Trophoblast cell (in vitro differentiated cells and primary cell): Measurements from ENCODE around the gene GPR146.
A peak's percentile ranks its signal among the peaks of the same experiment; 100 is the strongest.

Experiments used
- DNase-seq, 2 donors: peaks; one replicate each; pipeline ENCODE4 v3.0.0-alpha.2; 2016
- H2AFZ ChIP-seq: 2 replicates; pipeline ENCODE4 v1.6.1; 2013; ENCODE audit warnings: low read length, moderate library complexity, mild to moderate bottlenecking; ENCODE audit not compliant: insufficient read depth, poor library complexity
- H2AK5ac ChIP-seq: 2 replicates; pipeline ENCODE4 v1.6.1; 2013; ENCODE audit warnings: mild to moderate bottlenecking, low read length
- H2BK120ac ChIP-seq: 2 replicates; pipeline ENCODE4 v1.6.1; 2013; ENCODE audit warnings: low read length, mild to moderate bottlenecking, moderate library complexity; ENCODE audit not compliant: insufficient read depth, poor library complexity
- H2BK12ac ChIP-seq: 2 replicates; pipeline ENCODE4 v1.6.1; 2013; ENCODE audit warnings: mild to moderate bottlenecking, low read length, moderate library complexity
- H2BK5ac ChIP-seq: 2 replicates; pipeline ENCODE4 v1.6.1; 2013; ENCODE audit warnings: low read length, low read depth, moderate library complexity, mild to moderate bottlenecking; ENCODE audit not compliant: poor library complexity
- H3K14ac ChIP-seq: 2 replicates; pipeline ENCODE4 v1.6.1; 2013; ENCODE audit warnings: mild to moderate bottlenecking, low read length
- H3K18ac ChIP-seq: 2 replicates; pipeline ENCODE4 v1.6.1; 2013; ENCODE audit warnings: mild to moderate bottlenecking, low read length
- H3K23ac ChIP-seq: 2 replicates; pipeline ENCODE4 v1.6.1; 2013; ENCODE audit warnings: low read length
- H3K27ac ChIP-seq: 2 replicates; pipeline ENCODE4 v1.5.1; 2013; ENCODE audit warnings: low read depth, mild to moderate bottlenecking, inconsistent platforms, low read length, moderate library complexity
- H3K27me3 ChIP-seq: 2 replicates; pipeline ENCODE4 v1.6.1; 2013; ENCODE audit warnings: inconsistent platforms, mild to moderate bottlenecking, low read length, moderate library complexity; ENCODE audit not compliant: insufficient read depth
- H3K36me3 ChIP-seq, 2 experiments: 1 replicate in 1 of 2; 2 replicates in 1 of 2; pipeline ENCODE4 v1.6.1; 2013; ENCODE audit warnings: low read length in 2 of 2, mild to moderate bottlenecking in 2 of 2, moderate library complexity in 1 of 2; ENCODE audit not compliant: insufficient read depth in 2 of 2, control insufficient read depth in 1 of 2
- H3K4ac ChIP-seq: 2 replicates; pipeline ENCODE4 v1.6.1; 2013; ENCODE audit warnings: low read depth, mild to moderate bottlenecking, low read length, moderate library complexity
- H3K4me1 ChIP-seq, 2 experiments: 1 replicate in 1 of 2; 2 replicates in 1 of 2; pipeline ENCODE4 v1.6.1; 2013; ENCODE audit warnings: low read length in 2 of 2, mild to moderate bottlenecking in 2 of 2, moderate library complexity in 1 of 2; ENCODE audit not compliant: insufficient read depth in 2 of 2, control insufficient read depth in 1 of 2
- H3K4me2 ChIP-seq: 2 replicates; pipeline ENCODE4 v1.6.1; 2013; ENCODE audit warnings: inconsistent platforms, mild to moderate bottlenecking, low read length, moderate library complexity
- H3K4me3 ChIP-seq: 2 replicates; pipeline ENCODE4 v1.5.1; 2013; ENCODE audit warnings: mild to moderate bottlenecking, low read depth, low read length, inconsistent platforms
- H3K79me1 ChIP-seq: one replicate; pipeline ENCODE4 v1.6.1; 2013; ENCODE audit warnings: low read length
- H3K79me2 ChIP-seq: 2 replicates; pipeline ENCODE4 v1.6.1; 2013; ENCODE audit warnings: low read length, mild to moderate bottlenecking; ENCODE audit not compliant: control insufficient read depth, insufficient read depth, poor library complexity
- H3K9ac ChIP-seq: 2 replicates; pipeline ENCODE4 v1.6.1; 2013; ENCODE audit warnings: mild to moderate bottlenecking, low read length
- H3K9me3 ChIP-seq: 2 replicates; pipeline ENCODE4 v1.6.1; 2013; ENCODE audit warnings: low read depth, mild to moderate bottlenecking, control low read depth, inconsistent platforms, low read length; ENCODE audit not compliant: insufficient read depth
- H4K12ac ChIP-seq: 2 replicates; pipeline ENCODE4 v1.6.1; 2013; ENCODE audit warnings: low read depth, mild to moderate bottlenecking, low read length, moderate library complexity
- H4K8ac ChIP-seq: 2 replicates; pipeline ENCODE4 v1.6.1; 2013; ENCODE audit warnings: low read depth, mild to moderate bottlenecking, low read length, moderate library complexity
- H4K91ac ChIP-seq: one replicate; pipeline ENCODE4 v1.6.1; 2013; ENCODE audit warnings: low read depth, mild to moderate bottlenecking, low read length, moderate library complexity
- WGBS: extraction: QIAGEN DNeasy Blood & Tissue Kit; methylation state at CpG from one replicate; pipeline ENCODE4 v1.1.7; 2013; ENCODE audit warnings: missing lambda C conversion rate; ENCODE audit not compliant: insufficient read length, insufficient coverage; ENCODE audit errors: extremely low coverage; 5-methylcytosine and 5-hydroxymethylcytosine counted together

The GPR146 gene

GRCh38 chr7:1099637-1100036 lies 55.3 kb downstream of the GPR146 start:
- no peaks in the 10 kb centered on the region for H3K27me3 ChIP-seq
- no CpG with 5 or more reads among the region's 16 CpGs for WGBS
- no peak overlapping the region for H2BK5ac ChIP-seq
- H3K9ac ChIP-seq = no peak overlapping the region
- H3K4me3 ChIP-seq = no peak overlapping the region
- no peak overlapping the region for H3K27ac ChIP-seq
- peaks cover 3% of the 10 kb centered on the region for H3K79me2 ChIP-seq
- H3K9me3 ChIP-seq = peaks cover 4% of the 10 kb centered on the region
- H2AK5ac ChIP-seq = no peak overlapping the region
- no peak overlapping the region for H4K12ac ChIP-seq
- no peak overlapping the region for H2BK120ac ChIP-seq
- H3K18ac ChIP-seq = no peak overlapping the region
- H2BK12ac ChIP-seq = no peak overlapping the region
- H3K4me2 ChIP-seq = no peak overlapping the region
- no peak overlapping the region for H4K91ac ChIP-seq
- H3K79me1 ChIP-seq = peaks cover 6% of the 10 kb centered on the region
- no peak overlapping the region for H2AFZ ChIP-seq
- no peak overlapping the region for H3K23ac ChIP-seq
- no peak overlapping the region for H3K14ac ChIP-seq
- no peak for DNase-seq
- peaks cover 28 to 31% of the 10 kb centered on the region in 2 experiments for H3K4me1 ChIP-seq
- peaks cover 4 to 13% of the 10 kb centered on the region in 2 experiments for H3K36me3 ChIP-seq
- H3K4ac ChIP-seq = no peak overlapping the region
- no peak overlapping the region for H4K8ac ChIP-seq

- H2AK5ac ChIP-seq = no peak overlapping the region
- peak overlapping the region; percentile 1 for H3K27ac ChIP-seq
- H3K4me2 ChIP-seq = no peak overlapping the region
- peaks cover 3% of the 10 kb centered on the region for H3K79me2 ChIP-seq
- H2AFZ ChIP-seq = no peak overlapping the region
- H3K9ac ChIP-seq = no peak overlapping the region
- H3K4me1 ChIP-seq = peaks cover 28 to 31% of the 10 kb centered on the region in 2 experiments
- no peak overlapping the region for H3K18ac ChIP-seq
- H3K4ac ChIP-seq = no peak overlapping the region
- no peak overlapping the region for H3K23ac ChIP-seq
- H4K8ac ChIP-seq = no peak overlapping the region
- no peak for DNase-seq
- H3K27me3 ChIP-seq = no peaks in the 10 kb centered on the region
- H3K14ac ChIP-seq = no peak overlapping the region
- no peak overlapping the region for H2BK5ac ChIP-seq
- H3K79me1 ChIP-seq = peaks cover 6% of the 10 kb centered on the region
- H3K4me3 ChIP-seq = no peak overlapping the region
- peaks cover 4 to 13% of the 10 kb centered on the region in 2 experiments for H3K36me3 ChIP-seq
- peaks cover 4% of the 10 kb centered on the region for H3K9me3 ChIP-seq
- H4K12ac ChIP-seq = no peak overlapping the region
- no peak overlapping the region for H2BK120ac ChIP-seq
- WGBS = no CpG with 5 or more reads among the region's 14 CpGs
- H2BK12ac ChIP-seq = no peak overlapping the region
- H4K91ac ChIP-seq = peak overlapping the region; percentile 31
Measured at GRCh38 chr7:1100386-1100785, 56.0 kb downstream of the GPR146 start.

DNA sequence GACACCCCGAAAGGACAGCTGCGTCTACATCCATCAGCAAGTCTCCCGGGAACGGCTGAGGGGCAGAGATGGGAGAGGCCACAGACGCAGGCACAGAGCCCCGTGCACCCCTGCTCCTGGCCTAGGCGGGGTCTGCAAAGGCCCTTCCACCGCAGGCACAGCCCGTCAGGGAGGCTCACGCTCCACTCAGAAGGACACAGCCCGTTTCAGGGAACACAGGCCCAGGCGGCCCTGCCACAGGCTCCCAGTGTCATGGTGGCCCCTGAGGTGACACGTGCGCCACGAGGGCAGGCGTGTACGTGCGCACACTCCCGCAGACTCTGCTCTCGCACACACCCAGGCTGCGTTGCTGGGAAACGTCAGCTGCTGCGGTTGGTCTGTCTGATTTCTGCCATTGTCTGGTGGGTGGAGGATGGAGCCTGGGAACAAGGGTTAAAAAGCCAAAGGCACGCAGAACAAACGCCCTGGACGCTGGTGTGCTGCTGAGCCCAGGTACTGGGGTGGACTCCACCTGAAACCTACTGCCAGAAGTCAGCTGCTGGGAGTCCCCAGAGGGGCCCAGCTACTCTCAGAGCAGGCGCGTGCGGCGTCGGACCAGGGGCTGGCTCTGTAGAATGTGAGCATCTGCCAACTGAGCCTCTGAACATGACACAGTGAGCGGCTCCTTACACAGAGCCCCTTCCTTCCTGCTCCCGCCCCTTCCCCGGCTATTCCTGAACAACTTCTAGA lies 56.7 kb downstream of the GPR146 start:
- Histone ChIP-seq H4K12ac (no peak overlapping the region), H3K23ac (no peak overlapping the region), H3K4me3 (no peak overlapping the region), H2BK120ac (peak overlapping the region; percentile 26), H3K18ac (peak overlapping the region; percentile 60), H3K27ac (no peak overlapping the region), H3K36me3 (peaks cover 4 to 13% of the 10 kb centered on the region in 2 experiments), H3K79me1 (peaks cover 6% of the 10 kb centered on the region), H3K14ac (peak overlapping the region; percentile 67), H2AFZ (no peak overlapping the region), H3K4me1 (peaks cover 26 to 27% of the 10 kb centered on the region in 2 experiments), H4K91ac (peak overlapping the region; percentile 78), H3K27me3 (no peaks in the 10 kb centered on the region), H2AK5ac (peak overlapping the region; percentile 80), H3K9ac (no peak overlapping the region), H3K9me3 (peaks cover 4% of the 10 kb centered on the region), H3K4ac (peak overlapping the region; percentile 49), H2BK5ac (no peak overlapping the region), H3K79me2 (peaks cover 3% of the 10 kb centered on the region), H2BK12ac (peak overlapping the region; percentile 19), H3K4me2 (no peak overlapping the region), H4K8ac (peak overlapping the region; percentile 3)
- WGBS = no CpG with 5 or more reads among the region's 34 CpGs
- no peak for DNase-seq

- Histone ChIP-seq H3K9me3 (peaks cover 4% of the 10 kb centered on the region), H3K14ac (no peak overlapping the region), H3K27ac (no peak overlapping the region), H4K91ac (no peak overlapping the region), H3K79me2 (peaks cover 3% of the 10 kb centered on the region), H2BK12ac (no peak overlapping the region), H3K18ac (peak overlapping the region; percentile 38), H3K4ac (peak overlapping the region; percentile 12), H3K4me2 (no peak overlapping the region), H2BK120ac (no peak overlapping the region), H3K23ac (no peak overlapping the region), H2AFZ (no peak overlapping the region), H3K79me1 (peaks cover 6% of the 10 kb centered on the region), H3K27me3 (no peaks in the 10 kb centered on the region), H4K12ac (peak overlapping the region; percentile 7), H2BK5ac (no peak overlapping the region), H3K4me1 (peaks cover 18 to 19% of the 10 kb centered on the region in 2 experiments), H4K8ac (no peak overlapping the region), H3K36me3 (peaks cover 4 to 15% of the 10 kb centered on the region in 2 experiments), H3K4me3 (no peak overlapping the region), H3K9ac (no peak overlapping the region), H2AK5ac (peak overlapping the region; percentile 50)
- DNase-seq = no peak
- no CpG with 5 or more reads among the region's 47 CpGs for WGBS
Measured at GRCh38 chr7:1101563-1102431, 57.5 kb downstream of the GPR146 start.
